ENCODE results near the gene UTF1.

The UTF1 gene

DNA sequence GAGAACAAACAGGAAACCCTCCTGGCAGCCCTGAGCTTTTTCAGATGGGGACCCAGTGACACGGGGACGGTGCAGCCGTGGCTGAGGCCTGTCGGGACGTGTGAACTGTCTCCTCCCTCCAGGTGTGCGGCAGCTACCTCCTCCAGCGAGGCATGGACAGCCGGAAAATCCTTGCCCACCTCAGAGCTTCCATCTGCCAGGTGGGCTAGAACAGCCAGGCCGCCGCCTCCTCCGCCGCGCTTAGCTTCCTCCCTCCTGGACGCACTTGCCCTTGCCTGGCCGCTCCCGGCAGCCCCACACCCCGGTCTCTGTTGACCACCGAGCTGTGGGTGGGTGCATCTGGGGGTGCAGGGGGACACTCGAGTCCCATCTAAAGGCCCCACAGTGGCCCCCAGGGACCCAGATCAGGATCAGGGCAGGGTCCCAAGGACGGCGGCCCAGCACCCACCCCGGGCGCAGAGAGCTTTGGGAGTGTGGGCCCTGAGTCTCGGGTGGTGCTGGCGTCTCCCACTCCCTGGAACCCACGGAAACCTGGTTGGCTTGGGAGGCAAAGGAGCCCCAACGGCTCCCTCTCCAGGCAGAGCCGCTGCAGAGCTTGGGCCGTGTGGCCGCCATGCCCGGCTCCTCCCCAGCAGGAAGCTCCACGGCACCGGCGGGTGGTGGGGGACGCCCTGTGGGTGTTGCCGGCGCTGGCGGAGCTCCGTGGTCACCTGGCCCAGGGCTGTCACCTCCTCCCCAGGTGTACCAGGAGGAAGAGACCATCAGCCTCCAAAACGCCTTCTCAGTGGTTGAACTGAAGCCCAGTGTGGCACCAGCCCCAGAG, 32.9 kb upstream of the UTF1 start:
- DNase-seq: no peak

DNA sequence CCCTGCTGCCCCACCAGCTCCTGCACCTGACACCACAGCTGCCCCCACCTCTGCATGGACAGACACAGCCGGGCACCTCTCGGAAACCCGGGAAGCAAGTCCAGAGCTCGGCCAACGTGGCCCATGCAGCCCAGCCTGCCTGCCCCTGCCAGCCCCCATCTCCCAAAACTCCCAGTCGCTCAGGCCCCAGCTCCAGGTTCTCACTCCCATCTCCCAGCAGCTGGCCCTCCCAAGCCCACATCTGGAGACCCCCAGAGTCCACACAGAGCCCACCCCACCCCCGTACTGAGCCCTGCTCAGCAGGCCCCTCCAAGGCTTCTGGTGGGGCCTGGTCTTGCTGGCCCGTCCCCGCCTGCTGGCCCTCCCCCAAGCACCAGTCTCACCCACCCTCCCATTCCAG, 32.2 kb upstream of the UTF1 start:
- no peak for DNase-seq

DNA sequence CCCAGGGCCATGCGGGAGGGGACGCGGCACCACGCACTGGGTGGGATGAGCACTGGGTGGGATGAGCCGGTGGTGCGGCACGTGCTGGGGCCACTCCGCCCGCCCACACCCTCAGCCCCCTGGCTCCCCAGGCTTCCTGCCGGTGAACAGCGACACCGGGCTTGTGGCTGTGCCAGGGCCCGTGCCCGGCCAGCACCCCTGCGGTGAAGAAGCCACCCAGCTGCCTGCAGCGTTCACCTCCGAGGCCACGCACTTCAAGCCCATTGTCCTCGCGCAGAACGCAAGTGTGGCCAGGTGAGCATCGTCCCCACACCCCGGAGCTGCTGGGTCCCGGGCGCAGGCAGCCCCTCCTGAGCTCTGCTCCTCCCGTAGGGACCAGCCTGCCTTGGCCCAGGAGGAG, 31.8 kb upstream of the UTF1 start:
- DNase-seq: no peak

DNA sequence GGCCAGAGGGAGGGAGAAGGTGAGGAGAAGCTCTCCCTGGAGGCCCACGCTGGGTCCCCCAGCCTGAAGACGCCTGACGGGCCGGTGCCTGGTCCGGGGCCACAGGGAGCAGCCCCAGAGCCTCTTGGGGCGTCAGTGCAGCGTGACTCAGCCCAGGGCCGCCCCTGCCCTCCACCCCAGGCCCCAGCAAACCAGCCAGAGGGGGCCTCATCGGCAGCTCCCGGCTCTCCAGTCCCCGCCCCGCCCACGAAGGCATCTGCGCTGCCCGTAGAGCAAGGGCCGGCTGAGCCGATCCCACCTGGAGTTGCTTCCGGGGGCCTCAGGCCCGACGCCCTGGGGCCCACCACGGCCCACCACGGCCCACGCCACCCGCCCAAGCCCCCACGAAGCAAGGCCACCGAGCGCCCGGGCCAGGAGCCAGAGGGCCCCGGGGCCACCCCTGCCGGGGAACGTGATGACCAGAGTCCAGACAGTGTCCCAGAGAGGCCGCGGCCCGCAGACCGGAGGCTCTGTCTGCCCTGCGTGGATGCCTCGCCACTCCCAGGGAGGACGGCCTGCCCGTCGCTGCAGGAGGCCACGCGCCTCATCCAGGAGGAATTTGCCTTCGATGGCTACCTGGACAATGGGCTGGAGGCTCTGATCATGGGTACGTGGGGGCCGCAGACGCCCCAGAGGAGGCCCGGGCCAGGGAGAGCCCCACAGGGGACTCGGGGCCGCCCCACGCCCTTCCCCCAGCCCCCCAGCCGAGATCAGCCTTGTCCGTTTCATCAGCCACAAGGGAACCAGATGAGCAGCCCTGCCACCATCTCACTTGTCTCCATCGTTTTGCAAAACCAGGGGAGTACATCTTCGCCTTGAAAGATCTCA, 31.2 kb upstream of the UTF1 start:
- DNase-seq: no peak

DNA sequence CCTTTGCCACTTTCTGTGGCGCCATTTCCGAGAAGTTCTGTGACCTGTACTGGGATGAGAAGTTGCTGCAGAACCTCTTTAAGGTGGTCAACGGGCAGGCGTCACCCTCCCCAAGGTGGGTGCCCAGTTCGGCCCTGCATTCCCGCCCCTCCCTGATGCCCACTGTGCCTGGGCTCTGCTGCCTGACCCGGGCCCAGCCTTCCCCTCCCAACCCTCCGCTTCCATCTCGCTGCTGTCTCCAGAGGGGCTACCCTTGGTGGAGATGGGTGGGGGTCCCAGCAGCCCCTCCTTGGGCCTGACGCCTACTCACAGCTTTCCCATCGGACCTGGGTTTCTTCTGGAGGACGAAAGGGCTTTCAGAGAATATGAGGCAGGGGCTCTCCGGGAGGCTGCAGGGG, 30.5 kb upstream of the UTF1 start:
- no peak for DNase-seq

DNA sequence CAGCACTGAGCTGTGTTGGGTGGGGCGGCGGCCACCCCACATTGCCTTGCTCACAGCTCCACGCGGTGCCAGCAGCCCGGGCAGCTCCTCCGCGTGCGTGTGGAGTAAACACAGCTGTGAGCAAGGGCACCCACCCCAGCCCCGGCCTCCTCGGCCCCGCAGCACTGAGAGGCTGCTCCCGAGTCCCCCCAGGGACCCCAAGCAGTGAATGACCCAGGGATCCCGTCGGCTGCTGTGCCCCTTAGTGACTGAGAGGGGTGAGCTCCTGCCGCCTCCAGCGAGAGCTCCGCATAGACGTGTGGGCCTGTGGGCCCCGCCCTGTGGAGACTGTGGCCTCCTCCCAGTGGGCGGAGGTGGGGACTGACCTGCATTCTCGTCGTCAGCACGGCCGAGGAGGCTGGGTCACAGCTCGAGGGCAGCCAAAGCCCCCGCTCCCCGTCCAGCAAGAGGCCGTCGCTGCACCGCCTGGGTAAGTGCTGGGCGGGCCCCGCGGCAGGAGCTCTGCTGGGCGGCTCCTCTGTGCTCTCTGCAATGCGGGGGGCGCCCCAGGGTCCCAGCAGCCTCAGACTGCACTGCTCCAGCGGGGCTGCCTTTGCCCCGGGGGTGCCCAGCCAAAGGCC, 29.9 kb upstream of the UTF1 start:
- no peak for DNase-seq

DNA sequence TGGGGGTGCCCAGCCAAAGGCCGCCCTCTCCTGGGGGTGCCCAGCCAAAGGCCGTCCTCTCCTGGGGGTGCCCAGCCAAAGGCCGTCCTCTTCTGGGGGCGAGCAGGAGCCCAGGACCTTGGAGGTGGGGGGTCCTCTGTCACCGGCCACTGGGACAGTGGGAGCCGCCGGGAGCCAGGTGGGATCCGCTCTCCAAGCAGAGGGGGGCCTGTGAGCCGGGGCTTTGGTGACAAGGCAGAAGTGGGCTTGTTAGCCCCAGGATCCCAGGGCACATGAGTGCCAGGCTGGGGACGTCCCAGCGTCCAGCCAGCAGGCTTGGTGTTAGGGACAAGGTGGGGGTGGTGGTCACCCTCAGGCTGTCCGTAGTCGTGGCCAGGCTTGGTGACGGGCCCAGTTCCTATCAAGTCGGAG, 29.4 kb upstream of the UTF1 start:
- no peak for DNase-seq

DNA sequence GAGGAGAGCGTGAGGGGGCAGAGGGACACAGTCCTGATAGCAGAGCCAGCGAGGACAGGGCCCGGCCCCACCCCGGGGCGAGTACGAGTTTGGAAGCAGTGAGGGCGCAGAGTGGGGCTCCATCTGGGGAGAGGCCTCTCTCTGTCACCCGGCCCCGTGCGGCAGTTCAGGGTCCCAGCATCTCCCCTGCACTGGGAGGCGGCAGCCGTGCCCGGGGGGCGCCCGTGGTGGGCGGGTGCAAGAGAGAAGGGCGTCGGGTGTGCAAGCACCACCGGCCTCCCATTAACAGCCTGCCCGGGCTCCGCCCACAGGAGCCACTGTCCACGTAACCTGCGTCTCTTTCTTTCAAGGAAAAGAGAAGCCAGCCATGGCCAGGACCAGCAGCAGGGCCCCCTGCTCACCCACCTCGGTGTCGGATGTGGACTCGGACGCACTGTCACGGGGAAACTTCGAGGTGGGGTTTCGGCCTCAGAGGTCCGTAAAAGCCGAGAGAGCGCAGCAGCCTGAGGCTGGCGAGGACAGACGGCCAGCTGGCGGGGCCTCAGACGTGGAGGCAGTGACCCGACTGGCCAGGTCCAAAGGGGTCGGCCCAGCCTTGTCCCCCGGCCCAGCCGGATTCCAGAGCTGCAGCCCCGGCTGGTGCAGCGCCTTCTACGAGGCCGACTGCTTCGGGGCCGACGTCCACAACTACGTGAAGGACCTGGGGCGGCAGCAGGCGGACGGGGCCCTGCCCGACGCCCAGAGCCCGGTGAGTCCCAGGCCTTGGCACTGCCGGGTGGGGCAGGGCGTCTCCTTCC, 28.7 kb upstream of the UTF1 start:
- DNase-seq: no peak

DNA sequence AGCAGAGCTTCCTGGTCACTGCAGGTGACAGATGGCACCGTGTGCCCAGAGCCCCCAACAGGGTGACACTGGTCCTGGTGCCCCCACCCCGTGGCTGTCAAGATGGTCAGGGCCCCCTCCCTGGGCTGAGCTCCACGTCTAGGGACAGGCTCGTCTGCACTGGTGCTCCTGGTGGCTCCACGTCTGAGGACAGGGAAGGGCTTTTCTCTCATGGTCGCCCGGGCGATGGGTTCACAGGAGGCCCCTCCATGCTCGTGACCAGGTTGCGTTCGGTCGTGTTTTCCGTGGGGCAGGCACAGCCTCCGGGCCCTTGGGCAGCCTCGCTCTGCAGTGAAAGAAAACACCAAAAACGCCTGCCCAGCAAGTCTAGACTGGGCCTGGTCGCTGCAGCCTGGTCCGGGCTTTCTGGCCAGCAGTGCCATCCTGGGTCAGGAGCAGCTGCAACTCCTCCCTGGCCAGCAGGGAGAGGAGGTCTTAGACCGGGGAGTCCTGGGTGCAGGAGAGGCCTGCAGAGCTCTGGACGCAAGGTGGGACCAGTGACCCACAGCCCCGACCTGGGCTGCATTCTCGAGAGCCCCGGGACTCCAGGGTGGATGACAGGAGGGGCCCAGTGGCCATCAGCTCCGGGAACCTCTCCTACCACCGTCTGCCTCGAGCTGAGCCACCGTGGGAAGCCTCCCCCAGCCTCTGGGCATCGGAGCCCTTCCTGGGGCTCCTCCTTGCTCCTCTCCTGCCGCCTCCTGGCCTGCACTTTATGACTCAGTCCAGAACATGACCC, 27.9 kb upstream of the UTF1 start:
- DNase-seq: no peak

DNA sequence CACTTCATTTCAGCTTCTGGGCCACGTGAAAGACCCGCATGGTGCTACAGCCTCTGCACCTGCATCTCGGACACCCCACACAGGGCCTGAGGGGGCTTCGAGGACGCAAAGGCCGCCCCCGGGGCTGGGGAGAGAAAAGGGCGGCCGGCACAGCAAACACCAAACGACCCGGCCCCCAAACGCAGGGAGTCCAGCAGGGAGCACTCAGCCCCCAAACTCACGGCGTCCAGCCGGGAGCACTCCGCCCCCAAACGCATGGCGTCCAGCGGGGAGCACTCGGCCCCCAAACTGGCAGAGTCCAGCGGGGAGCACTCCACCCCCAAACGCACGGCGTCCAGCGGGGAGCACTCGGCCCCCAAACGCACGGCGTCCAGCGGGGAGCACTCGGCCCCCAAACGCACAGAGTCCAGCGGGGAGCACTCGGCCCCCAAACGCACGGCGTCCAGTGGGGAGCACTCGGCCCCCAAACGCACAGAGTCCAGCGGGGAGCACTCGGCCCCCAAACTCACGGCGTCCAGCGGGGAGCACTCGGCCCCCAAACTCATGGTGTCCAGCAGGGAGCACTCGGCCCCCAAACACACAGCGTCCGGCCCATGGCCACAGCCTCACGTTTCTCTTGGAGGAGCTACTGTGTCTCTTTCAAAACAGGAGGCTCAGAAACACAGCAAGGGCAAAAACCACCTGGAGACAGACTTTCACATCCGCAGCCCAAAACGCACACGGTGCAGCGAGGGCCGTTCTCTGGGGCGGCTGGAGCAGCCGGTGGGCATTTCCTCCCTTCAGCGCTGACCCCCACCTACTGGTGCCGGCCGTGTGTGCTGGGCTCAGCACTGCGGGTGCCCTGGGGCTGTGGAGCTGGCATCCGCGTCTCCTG, 27.0 kb upstream of the UTF1 start:
- DNase-seq: no peak

DNA sequence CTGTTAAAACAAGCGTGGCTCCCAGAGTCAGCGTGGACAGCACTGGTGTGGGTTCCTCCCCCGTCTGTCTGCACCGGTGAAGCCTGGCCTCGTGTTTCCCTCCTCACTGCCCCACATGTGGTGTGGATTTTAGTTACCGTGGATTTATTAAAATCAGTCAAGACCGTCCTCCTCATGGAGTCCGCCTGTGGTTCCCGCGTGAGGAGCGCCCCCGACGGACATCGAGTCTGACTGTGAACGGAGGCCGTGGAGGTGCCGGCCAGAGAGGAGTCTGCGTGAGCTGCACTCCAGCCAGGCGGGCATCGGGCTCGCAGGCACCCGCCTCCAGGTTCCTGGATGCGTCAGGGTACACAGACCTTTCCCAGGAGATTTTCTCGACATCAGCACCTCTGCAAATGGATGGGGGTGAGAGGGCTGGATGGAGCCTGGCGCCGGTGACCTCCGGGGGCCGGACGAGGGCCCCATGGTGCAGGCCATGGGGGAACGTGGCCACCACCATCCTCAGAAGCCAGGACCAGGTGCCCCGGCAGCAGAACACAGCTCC, 26.3 kb upstream of the UTF1 start:
- no peak for DNase-seq

DNA sequence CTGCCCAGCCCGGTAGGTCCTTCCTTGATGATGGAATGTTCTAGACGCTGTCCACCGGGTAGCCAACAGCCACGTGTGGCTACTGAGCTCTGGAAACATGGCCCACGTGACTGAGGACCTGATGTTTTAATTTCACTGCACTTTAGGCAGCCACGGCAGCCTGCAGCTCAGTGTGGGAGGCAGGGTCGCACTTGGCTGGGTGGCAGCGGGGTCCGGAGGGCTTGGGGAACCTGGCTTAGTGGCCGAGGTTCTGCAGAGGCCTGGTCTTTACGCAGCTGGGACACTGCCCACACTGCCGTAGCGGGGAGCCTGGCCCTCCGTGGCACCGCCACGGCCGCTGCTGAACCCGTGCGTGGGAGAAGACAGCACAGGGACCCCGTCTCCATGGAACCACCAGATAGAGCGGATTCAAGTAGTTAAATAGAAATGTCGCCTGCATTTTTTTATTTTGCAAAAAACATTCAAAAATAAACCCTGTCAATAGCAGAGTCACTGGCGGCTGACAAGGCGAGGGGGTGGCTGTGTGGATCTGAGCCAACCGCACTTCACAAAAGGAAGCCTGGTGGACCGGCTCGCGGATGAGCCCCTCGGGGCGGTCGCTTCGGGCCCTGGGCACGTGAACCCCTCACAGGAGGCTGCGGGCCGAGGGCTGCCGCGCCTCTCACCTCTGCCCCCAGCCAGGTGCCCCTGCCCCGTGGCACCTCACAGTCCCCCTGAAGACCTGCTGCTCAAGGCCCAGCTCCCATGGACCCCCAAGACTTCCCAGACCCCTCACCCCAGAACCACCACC, 25.6 kb upstream of the UTF1 start:
- DNase-seq: no peak

DNA sequence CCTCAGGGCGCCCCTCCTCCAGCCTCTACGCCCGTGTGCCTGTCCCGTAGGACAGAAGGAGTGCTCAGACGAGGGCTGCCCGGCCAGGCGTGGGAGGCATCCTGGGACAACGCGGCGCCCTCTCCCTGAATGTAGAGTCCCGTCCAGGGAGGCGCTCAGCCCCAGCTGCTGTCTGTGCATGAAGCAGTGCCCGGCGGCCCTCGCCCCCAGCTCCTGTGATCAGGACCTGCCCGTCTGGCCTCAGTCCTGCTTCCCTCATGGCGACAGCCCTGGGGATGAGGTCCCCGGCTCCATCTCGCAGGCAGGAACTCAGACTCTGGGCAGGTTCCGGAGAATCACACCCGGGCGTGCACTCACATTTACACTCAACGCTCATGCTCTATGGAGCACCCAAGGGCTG, 24.9 kb upstream of the UTF1 start:
- no peak for DNase-seq

DNA sequence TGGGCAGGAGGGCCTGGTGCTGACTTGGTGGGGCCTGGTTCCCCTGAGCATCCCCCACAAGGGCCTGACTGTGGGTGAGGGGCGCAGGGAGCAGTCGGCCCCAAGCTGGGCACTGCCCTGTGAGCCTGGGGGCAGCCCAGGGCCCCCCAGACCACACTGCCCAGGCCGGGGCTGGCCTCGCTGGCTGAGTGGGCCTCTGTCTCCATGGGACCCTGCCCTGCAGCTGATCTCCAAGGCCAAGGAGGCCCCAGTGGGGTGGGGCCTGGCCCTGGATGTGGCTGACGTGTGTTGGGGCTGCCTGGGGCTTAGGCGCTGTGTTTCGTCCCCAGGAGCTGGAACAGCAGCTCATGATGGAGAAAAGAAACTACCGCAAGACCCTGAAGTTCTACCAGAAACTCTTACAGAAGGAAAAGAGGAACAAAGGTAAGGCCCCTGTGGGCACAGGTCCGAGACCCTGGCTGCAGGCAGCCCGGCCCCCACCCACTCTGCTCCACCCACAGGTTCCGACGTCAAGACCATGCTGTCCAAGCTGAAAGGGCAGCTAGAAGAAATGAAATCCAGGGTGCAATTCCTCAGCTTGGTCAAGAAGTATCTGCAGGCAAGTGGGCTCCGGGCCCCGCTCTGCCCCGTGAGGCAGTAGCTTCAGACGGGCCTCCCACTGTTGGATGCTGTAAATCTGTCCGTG, 23.5 kb upstream of the UTF1 start:
- no peak for DNase-seq

DNA sequence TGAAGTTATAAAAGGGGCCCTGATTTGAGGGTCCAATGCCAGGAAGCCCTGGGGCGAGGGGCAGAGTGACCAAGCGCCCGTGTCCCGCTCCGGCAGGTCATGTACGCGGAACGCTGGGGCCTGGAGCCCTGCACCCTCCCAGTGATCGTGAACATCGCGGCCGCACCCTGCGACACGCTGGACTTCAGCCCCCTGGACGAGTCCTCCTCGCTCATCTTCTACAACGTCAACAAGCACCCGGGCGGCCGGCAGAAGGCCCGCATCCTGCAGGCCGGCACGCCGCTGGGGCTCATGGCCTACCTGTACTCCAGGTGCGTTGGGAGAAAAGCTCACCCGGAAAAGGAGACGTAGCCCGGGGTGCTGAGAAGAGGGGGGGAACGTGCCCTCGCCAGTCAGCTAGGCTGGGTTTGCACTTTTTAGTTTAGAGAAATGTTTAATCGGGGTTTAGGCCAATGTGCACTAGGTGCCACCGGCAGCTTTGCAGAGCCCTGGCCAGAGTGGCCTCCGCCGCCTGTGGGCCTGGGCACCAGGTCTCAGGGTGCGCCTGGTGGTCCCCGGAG, 22.9 kb upstream of the UTF1 start:
- no peak for DNase-seq

DNA sequence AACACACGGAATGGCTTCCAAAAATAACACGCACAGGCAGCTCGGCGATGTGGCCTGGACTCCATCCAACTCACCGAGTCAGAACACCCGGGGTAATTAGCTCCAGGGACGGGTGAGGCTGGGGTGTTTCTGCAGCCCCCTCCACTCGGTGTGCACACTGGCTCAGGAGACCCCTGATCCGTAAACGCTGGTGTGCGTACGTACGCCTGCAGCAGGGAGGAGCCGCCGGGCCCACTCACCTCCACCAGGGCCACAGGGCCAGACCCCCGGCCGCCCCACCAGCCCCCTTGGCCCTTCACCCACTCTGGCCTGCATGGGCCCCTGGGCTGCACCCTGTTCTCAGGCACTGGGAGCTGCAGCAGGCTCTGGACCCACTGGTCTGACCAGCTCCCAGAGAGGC, 22.4 kb upstream of the UTF1 start:
- no peak for DNase-seq

DNA sequence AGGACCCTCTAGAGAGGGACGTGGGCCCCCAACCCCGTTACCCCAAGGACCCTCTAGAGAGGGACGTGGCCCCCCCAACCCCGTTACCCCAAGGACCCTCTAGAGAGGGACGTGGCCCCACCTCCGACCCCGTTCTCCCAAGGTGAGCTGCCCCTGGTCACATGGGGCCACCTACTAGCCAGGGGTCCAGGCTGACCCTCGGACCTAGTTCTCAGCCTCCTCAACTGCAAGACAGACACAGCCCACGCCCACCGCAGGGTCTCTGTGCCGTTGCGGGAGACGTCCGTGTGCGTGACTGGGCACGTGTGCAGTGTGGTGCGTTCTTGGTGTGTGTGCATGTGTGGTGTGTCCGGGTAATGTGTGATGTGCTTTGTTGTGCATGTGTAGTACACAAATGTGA, 21.6 kb upstream of the UTF1 start:
- no peak for DNase-seq

DNA sequence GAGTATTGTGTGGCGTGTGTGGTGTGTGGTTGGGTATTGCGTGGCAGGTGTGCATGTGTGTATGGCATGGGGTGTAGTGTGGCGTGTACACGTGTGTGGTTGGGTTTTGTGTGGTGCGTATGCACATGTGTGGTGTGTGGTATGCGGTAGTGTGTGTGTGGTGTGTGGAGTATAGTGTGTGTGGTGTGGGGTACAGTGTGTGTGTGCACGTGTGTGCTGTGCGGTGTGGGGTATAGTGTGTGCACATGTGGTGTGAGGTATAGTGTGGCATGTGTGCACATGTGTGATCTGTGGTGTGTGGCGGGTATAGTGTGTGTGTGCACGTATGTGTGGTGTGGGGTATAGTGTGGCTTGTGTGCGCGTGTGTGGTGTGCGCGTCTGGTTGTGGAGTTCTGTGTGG, 20.9 kb upstream of the UTF1 start:
- DNase-seq: no peak

DNA sequence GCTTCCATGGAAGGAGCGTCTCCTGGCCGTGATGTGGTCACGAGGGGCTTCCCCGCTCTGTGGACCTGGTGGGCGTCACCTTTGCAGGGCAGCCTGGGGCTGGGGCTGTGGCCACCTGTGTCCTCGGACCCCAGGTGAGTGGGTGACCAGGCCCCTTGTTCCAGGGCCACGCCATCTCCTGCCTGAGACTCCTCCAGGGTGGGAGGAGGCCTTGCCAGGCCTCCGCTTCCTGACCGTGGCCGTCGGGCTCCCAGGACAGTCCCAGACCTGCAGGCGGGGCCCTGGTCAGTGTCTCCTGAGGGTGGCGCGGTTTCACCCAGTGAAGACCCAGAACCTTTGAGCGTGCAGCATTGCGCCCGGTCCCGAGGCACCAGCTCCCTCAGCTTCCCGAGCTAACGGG, 20.4 kb upstream of the UTF1 start:
- DNase-seq: no peak

Data from NCI-H1105 treated with DMSO at 0.1 percent for 48 hours (cell line).